Parathyroid adenoma (tissue), 2 donors: Measurements from ENCODE around the gene DEK.

Experiments used
- H2AFZ ChIP-seq: fragments of 300-600 bp; sonication (generic); one replicate; pipeline ENCODE4 v1.7.0; 2017; ENCODE audit warnings: antibody characterized with exemption, mild to moderate bottlenecking
- H3K27ac ChIP-seq: fragments of 300-600 bp; sonication (generic); one replicate; pipeline ENCODE4 v1.7.0; 2017
- H3K27me3 ChIP-seq: fragments of 300-600 bp; sonication (generic); one replicate; pipeline ENCODE4 v1.7.0; 2017; ENCODE audit warnings: low read length; ENCODE audit not compliant: control insufficient read depth, insufficient read depth
- H3K36me3 ChIP-seq: fragments of 300-600 bp; sonication (generic); one replicate; pipeline ENCODE4 v1.7.0; 2017; ENCODE audit warnings: low read length; ENCODE audit not compliant: control insufficient read depth, insufficient read depth
- H3K4me1 ChIP-seq: fragments of 300-600 bp; sonication (generic); one replicate; pipeline ENCODE4 v1.7.0; 2017; ENCODE audit warnings: control low read depth
- H3K4me2 ChIP-seq: fragments of 300-600 bp; sonication (generic); one replicate; pipeline ENCODE4 v1.7.0; 2017; ENCODE audit warnings: low read length
- H3K4me3 ChIP-seq: fragments of 300-600 bp; sonication (generic); one replicate; pipeline ENCODE4 v1.7.0; 2017; ENCODE audit warnings: low read depth, low read length
- H3K79me2 ChIP-seq: fragments of 300-600 bp; sonication (generic); one replicate; pipeline ENCODE4 v1.7.0; 2017; ENCODE audit warnings: control low read depth
- H3K9ac ChIP-seq: fragments of 300-600 bp; sonication (generic); one replicate; pipeline ENCODE4 v1.7.0; 2017; ENCODE audit warnings: mild to moderate bottlenecking
- H3K9me3 ChIP-seq: fragments of 300-600 bp; sonication (generic); one replicate; pipeline ENCODE4 v1.7.0; 2017; ENCODE audit warnings: low read length; ENCODE audit not compliant: control insufficient read depth
- CTCF ChIP-seq: fragments of 300-600 bp; sonication (generic); IDR thresholded peaks from one replicate; pipeline ENCODE4 v1.7.0; 2017; ENCODE audit warnings: antibody characterized with exemption, mild to moderate bottlenecking
- donor health status: primary hyperparathyroidism.

DEK gene

GRCh38 chr6:18266523-18266912 lies 2.2 kb upstream of the DEK start:
- TF ChIP-seq CTCF, result no peak
- no peak overlapping the region for H3K27ac ChIP-seq

GRCh38 chr6:18265787-18266522 lies 1.6 kb upstream of the DEK start:
- Histone ChIP-seq H3K4me3 (no peak overlapping the region), H3K4me1 (peaks cover 7% of the 10 kb centered on the region)

More at GRCh38 chr6:18266523-18266912, 2.2 kb upstream of the DEK start:
- Histone ChIP-seq H3K4me3 (no peak overlapping the region), H2AFZ (no peak overlapping the region), H3K9me3 (no peaks in the 10 kb centered on the region), H3K79me2 (peaks cover 18% of the 10 kb centered on the region), H3K36me3 (no peaks in the 10 kb centered on the region), H3K4me2 (no peak overlapping the region), H3K9ac (no peak overlapping the region), H3K27me3 (no peaks in the 10 kb centered on the region), H3K4me1 (peaks cover 7% of the 10 kb centered on the region)

GRCh38 chr6:18264923-18265377 lies 620 bp upstream of the DEK start:
- TF ChIP-seq CTCF, result no peak

More at GRCh38 chr6:18265787-18266522, 1.6 kb upstream of the DEK start:
- Histone ChIP-seq H3K27me3 (no peaks in the 10 kb centered on the region), H3K9me3 (no peaks in the 10 kb centered on the region), H3K79me2 (peaks cover 23% of the 10 kb centered on the region), H3K36me3 (no peaks in the 10 kb centered on the region), H2AFZ (peak overlapping the region; percentile 21), H3K27ac (no peak overlapping the region), H3K4me2 (no peak overlapping the region), H3K9ac (no peak overlapping the region)
- no peak for TF ChIP-seq CTCF

GRCh38 chr6:18263418-18264218 lies 712 bp downstream of the DEK start:
- Histone ChIP-seq H3K27me3 (no peaks in the 10 kb centered on the region), H3K4me1 (peaks cover 7% of the 10 kb centered on the region), H3K4me2 (peak overlapping the region; percentile 80), H3K27ac (peak overlapping the region; percentile 92), H3K79me2 (peaks cover 36% of the 10 kb centered on the region), H3K4me3 (peak overlapping the region; percentile 59), H3K9me3 (no peaks in the 10 kb centered on the region), H2AFZ (peak overlapping the region; percentile 97), H3K9ac (no peak overlapping the region), H3K36me3 (no peaks in the 10 kb centered on the region)
- no peak for TF ChIP-seq CTCF

More at GRCh38 chr6:18264923-18265377, 620 bp upstream of the DEK start:
- H3K9me3 ChIP-seq, result no peaks in the 10 kb centered on the region
- H3K4me2 ChIP-seq, result peak overlapping the region; percentile 74
- no peak overlapping the region for H3K9ac ChIP-seq
- H3K79me2 ChIP-seq, result peaks cover 30% of the 10 kb centered on the region
- peak overlapping the region; percentile 61 for H3K4me3 ChIP-seq
- peak overlapping the region; percentile 91 for H2AFZ ChIP-seq
- H3K27ac ChIP-seq, result peak overlapping the region; percentile 40
- H3K27me3 ChIP-seq, result no peaks in the 10 kb centered on the region
- peaks cover 7% of the 10 kb centered on the region for H3K4me1 ChIP-seq
- H3K36me3 ChIP-seq, result no peaks in the 10 kb centered on the region
